SW 1271 (cell line): Measurements from ENCODE around the gene NTN5.
"Not testable (repeated sequence)": the region's sequence is repeated elsewhere in the genome, so short reads cannot be mapped to it uniquely, and the experiment has no call there.

ENCODE experiments used
- DNase-seq, 2 experiments: peaks; one replicate each; lab custom pipeline; 2025; lab: John Stamatoyannopoulos, UW

Gene NTN5

DNA sequence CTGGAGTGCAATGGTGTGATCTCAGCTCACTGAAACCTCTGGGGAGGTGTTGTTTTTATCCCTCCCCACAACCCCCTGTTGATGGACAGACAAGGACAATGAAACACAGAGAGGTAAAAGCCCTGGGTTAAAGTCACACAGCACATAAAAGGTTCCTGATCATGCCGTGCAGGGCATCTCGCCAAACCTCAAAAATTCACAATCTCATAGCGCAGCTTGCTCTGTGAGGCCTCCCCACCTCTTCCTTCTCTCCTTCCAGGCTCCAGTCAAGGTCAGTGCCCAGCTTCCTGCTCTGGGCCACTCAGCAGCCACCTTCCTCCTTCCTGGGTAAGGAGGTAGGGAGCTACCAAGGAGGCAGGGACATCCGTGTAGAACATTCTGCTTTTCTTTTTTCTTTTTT, 25.2 kb upstream of the NTN5 start:
- peak in 1 of 2 experiments; percentile 15 for DNase-seq

DNA sequence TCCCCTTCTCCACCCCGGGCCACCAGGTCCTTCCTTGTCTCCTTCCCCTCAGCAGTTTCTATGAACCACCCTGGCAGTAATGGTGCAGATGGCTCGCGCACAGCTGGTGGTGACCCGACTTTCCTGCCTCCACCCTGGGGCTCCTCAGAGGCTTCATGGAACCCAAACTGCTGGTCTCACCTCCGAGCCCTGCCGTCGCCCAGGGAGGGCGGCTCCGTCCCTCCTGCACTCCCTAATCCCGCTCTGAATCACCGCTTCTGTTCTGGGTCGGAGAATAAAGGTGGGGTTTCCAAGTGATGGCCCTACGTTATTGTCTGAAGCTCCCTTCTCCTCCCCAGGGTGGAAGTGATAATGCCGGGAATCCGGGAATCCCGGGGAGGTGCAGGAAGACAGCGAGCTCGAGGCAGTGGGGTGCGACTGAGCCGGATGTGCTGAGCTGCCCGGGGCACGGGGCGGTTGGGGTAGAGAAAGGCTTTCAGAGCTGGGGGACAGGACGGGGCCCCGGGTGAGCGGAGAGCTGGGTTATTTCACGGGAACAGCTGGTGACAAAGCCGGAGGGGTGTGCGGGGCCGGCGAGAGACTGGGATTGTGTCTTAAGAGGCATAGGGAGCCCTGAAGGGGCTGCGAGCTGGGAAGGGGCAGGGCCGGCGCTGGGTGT, 23.7 kb upstream of the NTN5 start:
- no peak for DNase-seq

DNA sequence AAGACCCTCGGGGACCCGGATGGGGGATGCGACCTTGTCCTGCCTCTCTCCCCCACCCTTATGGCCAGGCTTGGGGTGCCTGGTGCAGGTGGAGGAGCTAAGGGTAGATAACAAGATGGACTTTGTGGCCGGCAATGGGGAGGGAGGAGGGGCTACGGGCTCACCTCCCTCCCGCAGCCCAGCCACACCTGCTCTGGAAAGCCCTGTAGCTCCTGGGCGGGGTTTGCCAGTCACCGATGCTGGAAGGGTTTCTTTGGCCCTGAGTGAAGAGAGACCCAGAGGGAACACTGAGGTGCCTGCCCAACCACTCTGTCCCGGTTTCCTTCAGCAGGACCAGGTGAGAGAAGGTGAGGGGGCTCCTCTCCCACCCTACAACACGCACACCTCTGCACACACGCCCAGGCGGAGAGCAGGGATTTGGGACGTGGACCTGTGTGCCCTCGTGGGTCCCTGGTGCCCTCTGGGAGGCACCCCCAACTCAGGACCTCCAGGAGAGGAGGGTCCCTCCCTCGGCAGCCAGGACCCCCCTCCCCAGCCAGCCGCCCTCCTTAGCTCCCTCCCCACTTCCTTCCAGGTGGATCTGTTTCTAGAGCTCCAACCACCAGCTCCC, 23.0 kb upstream of the NTN5 start, which contains the start of gene FUT2:
FUT2 (plus strand) TSS at position 229 of the 610 bp plus-strand sequence. CDS start 6,986 bp downstream, outside the sequence.
- DNase-seq, result no peak

DNA sequence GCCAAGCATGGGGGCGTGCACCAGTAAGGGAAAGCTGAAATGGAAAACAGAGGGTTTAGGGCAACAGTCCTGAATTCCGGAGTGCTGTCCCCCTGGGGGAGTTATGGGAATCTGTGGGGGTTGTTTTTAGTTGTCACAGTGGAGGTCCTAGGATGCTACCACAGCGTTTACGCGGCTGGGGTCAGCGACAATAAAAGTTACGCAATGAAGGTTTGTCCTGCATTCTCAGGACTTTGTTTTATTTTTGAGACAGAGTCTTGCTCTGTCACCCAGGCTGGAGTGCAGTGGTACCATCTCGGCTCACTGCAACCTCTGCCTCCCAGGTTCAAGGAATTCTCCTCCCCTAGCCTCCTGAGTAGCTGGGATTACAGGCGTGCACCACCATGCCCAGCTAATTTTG, 20.8 kb upstream of the NTN5 start:
- DNase-seq, result not testable (repeated sequence)

DNA sequence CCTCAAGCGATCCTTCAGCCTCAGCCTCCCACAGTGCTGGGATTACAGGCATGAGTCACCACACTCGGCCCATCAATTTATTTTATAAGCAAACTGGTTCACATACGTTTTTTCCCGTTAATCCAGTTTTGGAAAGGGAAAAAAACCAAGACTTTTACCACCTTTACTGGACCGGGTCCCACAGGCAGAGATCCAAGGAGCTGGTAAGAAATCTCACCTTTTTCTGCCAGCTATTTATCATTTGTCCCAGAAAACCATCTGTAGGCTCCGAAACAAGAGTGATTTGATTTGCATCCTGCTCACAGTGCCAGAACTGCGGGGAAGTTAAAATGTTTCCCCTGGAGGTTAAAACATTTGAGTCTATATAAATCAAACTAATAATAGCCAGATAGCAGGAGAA, 16.6 kb upstream of the NTN5 start:
- DNase-seq, result no peak

- DNase-seq, result no peak
These were observed 15.0 kb upstream of the NTN5 start for GRCh38 chr19:48687776-48688175.

DNA sequence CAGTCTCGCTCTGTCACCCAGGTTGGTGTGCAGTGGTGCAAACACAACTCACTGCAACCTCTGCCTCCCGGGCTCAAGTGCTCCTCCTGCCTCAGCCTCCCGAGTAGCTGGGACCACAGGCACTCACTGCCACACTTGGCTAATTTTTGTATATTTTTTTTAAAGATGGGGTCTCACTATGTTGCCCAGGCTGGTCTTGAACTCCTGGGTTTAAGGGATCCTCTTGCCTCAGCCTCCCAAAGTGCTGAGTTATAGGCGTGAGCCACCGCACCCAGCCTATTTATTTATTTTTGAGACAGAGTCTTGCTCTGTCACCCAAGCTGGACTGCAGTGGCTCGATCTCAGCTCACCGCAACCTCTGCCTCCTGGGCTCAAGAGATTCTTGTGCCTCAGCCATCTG, 13.8 kb upstream of the NTN5 start:
- DNase-seq, result not testable (repeated sequence)

DNA sequence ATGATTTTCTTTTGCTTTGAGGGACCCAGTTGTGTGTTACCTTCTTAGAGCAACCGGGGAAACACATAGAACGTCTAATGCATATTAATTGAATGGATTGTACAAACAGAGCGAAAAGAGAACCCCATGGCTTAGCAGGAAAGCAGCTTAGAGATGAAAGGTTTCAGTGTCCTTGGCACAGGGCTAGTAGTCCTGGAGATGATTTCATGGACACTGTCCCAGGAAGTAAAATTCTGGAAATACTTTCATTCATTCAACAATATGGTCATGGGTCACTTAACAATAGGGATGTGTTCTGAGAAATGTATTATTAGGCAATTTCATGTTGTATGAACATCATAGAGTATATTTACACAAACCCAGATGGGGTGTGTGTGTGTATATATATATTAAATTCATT, 13.3 kb upstream of the NTN5 start:
- no peak for DNase-seq

DNA sequence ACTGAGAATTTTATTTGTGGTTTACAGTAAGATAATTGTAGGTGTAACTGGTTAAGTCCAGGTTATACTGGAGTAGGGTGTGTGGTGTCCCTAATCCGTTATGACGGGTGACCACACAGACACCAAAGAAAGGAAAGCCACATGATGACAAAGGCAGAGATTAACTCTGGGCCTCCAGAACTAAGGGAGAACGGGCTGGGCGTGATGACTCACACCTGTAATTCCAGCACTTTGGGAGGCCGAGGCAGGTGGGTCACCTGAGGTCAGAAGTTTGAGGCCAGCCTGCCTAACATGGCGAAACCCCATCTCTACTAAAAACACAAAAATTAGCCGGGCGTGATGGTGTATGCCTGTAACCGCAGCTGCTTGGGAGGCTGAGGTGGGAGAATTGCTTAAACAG, 12.8 kb upstream of the NTN5 start:
- DNase-seq, result no peak

- DNase-seq, result no peak
These were observed 10.5 kb upstream of the NTN5 start for GRCh38 chr19:48683349-48683748.

GRCh38 chr19:48681127-48681470, 8.3 kb upstream of the NTN5 start:
- DNase-seq, result no peak

DNA sequence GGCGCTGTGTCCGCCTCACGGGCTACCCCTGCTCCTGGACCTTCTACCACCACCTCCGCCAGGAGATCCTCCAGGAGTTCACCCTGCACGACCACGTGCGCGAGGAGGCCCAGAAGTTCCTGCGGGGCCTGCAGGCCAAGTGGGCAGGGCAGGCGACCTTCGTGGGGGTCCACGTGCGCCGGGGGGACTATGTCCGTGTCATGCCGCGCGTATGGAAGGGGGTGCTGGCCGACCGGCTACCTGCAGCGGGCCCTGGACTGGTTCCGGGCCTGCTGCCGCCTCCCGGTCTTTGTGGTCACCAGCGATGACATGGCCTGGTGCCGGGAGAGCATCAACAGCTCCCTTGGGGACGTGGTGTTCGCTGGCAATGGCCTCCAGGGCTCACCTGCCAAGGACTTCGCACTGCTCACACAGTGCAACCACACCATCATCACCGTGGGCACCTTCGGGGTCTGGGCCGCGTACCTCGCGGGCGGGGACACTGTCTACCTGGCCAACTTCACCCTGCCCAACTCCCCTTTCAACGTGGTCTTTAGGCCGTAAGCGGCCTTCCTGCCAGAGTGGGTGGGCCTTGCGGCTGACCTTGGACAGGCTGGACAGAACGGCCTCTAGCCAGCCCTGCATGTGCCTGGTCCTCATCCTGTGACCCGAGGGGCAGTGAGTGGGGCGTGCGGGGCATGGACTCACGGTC, 7.8 kb upstream of the NTN5 start:
- DNase-seq, result no peak

- DNase-seq, result not testable (repeated sequence)
These were observed 7.2 kb upstream of the NTN5 start for GRCh38 chr19:48680006-48680405.

GRCh38 chr19:48678201-48678600, 5.4 kb upstream of the NTN5 start:
- DNase-seq, result no peak

DNA sequence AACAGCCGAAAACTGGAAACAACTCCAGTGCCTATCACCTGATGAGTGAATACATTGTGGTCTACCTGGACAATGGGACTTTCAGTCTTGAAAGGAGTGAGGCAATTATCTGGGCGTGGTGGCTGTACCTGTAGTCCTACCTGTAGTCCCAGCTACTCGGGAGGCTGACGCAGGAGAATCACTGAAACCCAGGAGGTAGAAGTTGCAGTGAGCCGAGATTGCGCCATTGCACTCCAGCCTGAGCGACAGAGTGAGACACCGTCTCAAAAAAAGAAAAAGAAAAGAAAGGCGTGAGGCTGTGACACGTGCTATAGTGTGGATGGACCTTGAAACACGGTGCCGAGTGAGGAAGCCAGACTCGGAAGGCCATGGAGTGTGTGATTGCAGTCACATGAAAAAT, 4.1 kb upstream of the NTN5 start:
- no peak for DNase-seq

DNA sequence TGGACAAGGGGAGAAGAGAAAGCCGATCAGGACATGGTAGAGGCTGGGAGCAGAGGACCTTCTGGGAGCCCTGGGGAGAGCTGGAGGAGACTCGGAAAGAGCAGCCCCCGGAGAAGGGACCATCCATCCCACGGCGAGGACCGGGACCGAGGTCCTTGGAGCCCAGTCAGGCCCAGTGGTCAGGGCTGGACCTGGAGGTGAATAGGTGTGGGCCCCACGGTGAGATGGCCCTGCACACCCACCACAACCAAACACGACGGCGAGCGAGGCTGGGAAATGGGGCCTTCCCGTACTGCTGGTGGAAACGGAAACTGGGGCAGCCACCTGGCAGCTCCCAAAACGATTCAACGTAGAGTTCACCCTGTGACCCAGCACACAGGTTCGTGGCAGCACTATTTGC, 3.7 kb upstream of the NTN5 start:
- no peak for DNase-seq

GRCh38 chr19:48674921-48675824, 2.4 kb upstream of the NTN5 start:
- peak in 1 of 2 experiments; percentile 68 for DNase-seq

- DNase-seq, result no peak
These were observed 1.5 kb upstream of the NTN5 start for GRCh38 chr19:48674216-48674809.

DNA sequence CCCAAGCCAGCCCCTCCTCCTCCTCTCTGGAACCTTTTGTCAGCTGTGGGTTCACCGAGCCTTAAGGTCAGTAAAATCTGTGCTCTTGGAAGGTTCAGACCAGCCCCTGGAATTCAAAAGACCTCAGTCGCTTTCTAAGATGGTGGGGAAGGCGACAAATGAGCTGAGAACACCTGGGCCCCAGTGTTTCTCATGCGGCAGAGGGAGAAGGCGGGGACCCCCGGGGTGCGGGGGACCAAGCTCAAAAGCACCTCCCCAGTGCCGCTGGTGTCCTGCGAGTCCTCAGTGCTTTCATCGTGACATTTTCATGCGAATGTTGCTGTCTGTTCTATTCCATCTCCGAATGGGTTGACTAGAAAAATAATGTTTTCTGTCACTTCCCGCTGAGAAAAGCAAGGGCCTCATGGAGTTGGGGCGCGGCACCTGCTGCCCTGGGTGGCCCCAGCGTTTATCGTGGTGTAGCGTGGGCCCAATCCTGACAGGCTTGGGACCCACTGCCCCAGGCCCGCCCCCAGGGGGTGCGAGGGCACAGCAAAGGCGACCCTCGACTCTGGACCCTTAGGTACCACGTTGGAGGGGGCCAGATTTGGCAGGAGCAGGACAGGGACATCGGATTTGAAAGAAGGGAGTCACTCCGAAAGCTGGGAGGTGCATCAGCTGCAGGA, 751 bp upstream of the NTN5 start:
- no peak for DNase-seq

DNA sequence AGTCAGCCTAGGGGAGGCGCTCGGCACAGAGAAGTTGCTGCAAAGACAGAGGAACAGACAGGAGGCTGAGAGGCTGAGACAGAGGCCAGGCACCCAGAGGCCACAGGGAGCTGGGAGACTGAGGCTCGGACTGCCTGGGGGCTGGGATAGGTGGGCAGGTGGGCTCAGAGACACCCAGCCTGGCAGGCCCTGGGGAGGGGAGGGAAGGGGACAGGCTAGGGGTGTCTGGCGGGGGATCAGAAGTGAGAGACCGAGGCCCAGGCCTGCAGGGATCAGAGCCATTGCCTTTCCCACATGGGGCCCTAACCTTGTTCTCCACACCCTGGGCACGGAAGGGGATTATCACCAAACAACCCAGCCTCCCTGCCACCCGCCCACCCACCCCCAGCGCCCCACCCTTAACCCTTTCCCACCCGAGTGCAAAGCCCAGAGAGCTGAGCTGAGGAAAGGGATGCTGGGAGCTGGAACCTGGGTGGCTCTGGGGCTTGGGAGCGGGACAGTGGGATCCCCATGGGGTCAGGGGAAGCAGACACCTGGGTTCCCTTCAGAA, 1.3 kb downstream of the NTN5 start:
- DNase-seq, result no peak
